ENCODE data around the gene SMIM23.

DNA sequence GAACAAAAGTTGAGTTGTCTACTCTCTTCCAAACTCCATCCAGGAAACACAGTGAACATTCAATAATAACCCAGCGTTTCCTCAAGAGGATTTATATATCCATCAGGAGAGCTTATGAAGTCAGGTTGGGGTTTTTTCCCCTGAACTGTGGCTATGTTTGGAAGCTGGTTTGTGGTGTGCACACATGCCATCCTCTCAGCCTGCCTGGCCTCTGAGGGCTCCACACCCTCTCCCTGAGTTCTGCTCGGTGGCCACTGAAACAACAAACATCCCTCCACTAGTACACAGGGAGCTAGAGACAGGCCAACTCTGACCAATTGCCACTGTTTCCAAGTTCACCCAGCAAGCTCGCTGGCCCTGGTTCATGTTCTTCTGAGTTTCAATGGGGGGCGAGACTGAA, 35.7 kb downstream of the SMIM23 start:
- TF ChIP-seq, protein P1, sequence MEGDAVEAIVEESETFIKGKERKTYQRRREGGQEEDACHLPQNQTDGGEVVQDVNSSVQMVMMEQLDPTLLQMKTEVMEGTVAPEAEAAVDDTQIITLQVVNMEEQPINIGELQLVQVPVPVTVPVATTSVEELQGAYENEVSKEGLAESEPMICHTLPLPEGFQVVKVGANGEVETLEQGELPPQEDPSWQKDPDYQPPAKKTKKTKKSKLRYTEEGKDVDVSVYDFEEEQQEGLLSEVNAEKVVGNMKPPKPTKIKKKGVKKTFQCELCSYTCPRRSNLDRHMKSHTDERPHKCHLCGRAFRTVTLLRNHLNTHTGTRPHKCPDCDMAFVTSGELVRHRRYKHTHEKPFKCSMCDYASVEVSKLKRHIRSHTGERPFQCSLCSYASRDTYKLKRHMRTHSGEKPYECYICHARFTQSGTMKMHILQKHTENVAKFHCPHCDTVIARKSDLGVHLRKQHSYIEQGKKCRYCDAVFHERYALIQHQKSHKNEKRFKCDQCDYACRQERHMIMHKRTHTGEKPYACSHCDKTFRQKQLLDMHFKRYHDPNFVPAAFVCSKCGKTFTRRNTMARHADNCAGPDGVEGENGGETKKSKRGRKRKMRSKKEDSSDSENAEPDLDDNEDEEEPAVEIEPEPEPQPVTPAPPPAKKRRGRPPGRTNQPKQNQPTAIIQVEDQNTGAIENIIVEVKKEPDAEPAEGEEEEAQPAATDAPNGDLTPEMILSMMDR (conservative IDR thresholded peaks at IDR 0.05; ENCODE audit: low read depth, low read length) = no peak
- no peak for TF ChIP-seq EZH2phosphoT487 (IDR thresholded peaks at IDR 0.05; ENCODE audit: borderline replicate concordance, low read length)
